GM19193 (cell line): Measurements from ENCODE around the gene STAB1.

Experiments
- POLR2A ChIP-seq: IDR thresholded peaks from 4 replicates; pipeline ENCODE4 v1.6.1; 2011; ENCODE audit not compliant: insufficient read depth, insufficient read length; ENCODE audit errors: extremely low read depth

The STAB1 gene

DNA sequence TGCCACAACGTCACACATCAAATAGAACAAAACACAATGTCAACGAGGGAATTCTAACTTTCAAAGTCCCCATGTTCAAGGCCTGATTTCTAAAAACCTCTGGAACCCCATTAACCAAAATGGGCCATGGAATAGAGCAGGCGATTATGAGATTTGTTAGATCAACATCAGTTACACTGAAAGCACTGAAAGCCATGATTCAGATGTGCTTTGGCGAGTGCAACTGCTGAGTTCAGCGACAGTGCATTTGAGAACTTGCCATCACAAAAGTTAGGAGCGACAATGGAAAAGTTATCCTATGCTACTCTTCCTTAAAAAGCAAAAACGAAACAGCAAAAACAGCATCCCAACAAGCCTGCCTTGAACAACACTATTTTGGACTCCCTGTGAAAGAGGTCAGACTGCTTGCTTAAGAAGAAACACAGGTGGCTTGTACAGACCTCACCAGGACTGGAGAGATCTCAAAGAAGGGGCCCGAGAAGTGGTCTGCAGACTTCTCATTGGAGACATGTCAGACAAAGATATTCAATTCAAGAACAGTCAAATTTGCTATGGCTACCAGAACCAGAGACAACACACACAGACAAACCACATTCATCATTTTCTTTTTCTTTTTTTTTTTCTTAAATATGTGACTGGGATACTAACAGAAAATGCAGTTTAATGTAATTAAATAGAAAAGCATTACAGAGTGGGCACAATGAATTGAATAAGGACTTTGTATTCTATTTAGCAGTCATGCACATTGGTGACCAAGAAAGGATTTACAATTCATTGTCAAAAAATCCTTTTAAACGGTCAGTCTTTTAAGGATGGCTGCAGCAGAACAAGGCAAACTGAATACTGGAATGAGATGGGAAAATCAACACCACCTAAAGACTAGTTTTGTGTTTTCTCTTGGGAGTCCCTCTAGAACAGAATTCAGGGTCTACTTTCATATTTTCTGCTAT is 62.1 kb downstream of the STAB1 start:
- TF ChIP-seq POLR2A, result no peak

DNA sequence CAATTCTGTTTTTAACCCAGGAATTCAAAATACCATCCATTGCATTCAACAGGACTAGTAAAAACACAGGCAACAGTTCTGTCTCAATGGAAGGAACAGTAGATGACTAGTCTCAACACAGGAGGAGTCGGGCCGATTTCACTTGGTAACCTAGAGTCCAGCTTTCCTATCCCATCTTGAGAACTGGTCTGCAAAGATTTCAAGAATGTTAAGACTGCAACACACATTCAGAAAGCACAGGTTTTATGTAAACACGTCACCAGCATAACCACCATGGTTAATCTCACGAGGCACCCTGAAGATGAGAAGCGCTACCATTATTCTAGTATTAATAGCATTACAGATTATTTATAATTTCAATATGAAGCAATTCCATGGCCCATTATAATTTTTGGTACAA is 63.3 kb downstream of the STAB1 start:
- no peak for TF ChIP-seq POLR2A

DNA sequence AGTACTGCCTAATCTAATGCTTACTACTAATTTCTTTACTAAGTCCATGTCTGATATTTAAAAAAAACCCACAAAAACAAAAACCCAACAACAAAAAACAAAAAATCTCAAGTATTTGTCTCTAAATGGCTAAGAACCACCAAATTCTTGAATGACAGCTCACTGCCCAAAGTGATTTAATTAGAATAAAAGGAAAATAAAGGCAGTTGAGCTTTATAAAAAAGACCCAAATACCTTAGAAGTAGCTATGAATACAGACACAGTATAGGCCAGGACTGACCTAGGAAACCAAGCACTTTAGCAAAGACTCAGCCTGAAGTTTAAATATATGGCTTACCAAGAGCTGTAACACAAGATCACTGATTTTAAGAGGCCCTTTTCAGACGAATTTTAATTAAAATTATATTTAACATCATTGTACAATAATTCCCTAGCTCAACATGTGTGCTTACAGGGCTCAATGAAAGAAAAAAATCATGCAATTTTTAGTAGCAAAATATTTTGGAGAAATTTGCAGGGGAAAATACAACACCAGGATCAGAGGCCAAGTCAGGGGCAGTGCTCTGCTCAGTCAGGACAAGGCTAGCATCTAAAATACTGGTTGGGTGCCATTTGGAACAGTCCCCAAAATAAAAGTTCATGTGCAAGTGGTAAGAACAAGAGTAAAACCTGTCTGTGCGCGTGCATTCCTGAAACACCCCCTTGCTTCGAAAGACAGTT is 66.0 kb downstream of the STAB1 start:
- no peak for TF ChIP-seq POLR2A

DNA sequence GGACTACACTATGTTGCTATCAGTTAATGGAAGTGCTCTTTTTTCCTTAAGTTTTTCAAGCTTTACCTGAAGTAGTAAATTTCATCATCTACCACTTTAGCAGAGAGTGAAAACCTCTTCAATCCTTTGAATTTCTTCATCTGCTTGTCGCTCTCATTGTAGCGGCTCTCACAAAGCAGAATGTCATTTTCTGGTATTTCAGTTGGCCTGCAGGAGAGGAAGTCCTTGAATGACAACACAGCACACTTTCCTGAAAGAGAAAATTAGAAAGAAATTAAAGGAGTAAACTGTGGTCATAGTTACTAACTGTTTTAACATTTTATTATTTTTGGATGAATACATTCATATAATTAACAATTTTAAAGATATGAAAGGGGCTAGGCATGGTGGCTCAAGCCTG is 68.8 kb downstream of the STAB1 start:
- TF ChIP-seq POLR2A, result no peak

DNA sequence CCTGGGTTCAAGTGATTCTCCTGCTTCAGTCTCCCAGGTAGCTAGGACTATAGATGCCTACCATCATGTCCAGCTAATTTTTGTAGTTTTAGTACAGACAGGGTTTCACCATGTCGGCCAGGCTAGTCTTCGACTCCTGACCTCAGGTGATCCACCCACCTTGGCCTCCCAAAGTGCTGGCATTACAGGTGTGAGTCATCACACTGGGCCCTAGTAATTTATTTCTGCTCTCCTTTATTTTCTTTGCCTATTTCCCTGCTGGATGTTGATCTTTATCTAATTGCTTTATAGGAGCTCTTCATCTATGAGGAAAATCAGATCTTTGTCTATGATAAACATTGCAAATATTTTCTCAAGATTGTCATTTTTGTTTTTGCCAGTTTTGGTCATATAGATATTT is 72.9 kb downstream of the STAB1 start:
- TF ChIP-seq POLR2A, result no peak

DNA sequence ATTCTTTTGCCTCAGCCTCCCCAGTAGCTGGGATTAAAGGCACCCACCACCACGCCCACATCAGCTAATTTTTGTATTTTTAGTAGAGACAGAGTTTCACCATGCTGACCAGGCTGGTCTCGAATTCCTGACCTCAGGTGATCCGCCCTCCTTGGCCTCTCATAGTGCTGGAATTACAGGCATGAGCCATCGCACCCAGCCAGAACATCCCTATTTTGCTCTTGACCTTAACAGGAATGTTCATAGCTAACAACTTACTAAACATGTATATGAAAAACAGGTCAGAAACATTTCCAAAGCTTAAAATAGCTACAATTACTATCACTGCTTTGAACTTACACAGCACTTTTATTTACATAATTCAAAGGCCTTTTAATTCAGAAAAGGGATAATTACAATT is 74.9 kb downstream of the STAB1 start:
- no peak for TF ChIP-seq POLR2A

DNA sequence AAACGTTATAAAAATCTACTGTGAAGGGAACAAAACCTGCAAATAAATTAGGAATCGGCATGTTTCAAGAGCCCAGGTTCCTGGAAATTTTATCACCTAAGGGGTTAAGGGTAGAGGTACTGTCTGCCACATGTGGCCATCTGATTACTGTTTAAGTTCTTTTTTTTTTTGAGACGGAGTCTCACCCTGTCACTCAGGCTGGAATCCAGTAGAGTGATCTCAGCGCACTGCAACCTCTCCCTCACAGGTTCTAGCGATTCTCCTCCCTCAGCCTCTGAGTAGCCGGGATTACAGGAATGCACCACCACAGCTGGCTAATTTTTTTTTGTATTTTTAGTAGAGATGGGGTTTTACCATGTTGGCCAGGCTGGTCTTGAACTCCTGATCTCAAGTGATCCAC is 77.1 kb downstream of the STAB1 start:
- no peak for TF ChIP-seq POLR2A
